Osteoblast (primary cell): ENCODE results near the gene PDHX. TPM values are rescaled to one million over a fixed set of nuclear protein-coding genes. Genes with fewer than 3 reads are reported as not detected.

Experiments used
- DNase-seq: peaks from one replicate; pipeline ENCODE4 v3.0.0; 2011; ENCODE audit warnings: low spot score, mixed read lengths; ENCODE audit not compliant: insufficient read length; ENCODE audit errors: missing footprints
- H2AFZ ChIP-seq: 2 replicates; pipeline ENCODE4 v1.6.0; 2011; ENCODE audit warnings: mild to moderate bottlenecking, low read length
- H3K27ac ChIP-seq: 2 replicates; pipeline ENCODE4 v1.5.1; 2011; ENCODE audit warnings: mild to moderate bottlenecking, low read depth, low read length, moderate library complexity
- H3K27me3 ChIP-seq: 2 replicates; pipeline ENCODE4 v1.6.0; 2012; ENCODE audit warnings: mild to moderate bottlenecking, control low read depth, inconsistent platforms, low read length, moderate library complexity; ENCODE audit not compliant: insufficient read depth
- H3K36me3 ChIP-seq: 2 replicates; pipeline ENCODE4 v1.5.1; 2011; ENCODE audit warnings: mild to moderate bottlenecking, low read length, control low read depth, moderate library complexity; ENCODE audit not compliant: insufficient read depth
- H3K4me1 ChIP-seq: 2 replicates; pipeline ENCODE4 v1.5.1; 2011; ENCODE audit warnings: mild to moderate bottlenecking, low read length, control low read depth, moderate library complexity; ENCODE audit not compliant: insufficient read depth
- H3K4me2 ChIP-seq: 2 replicates; pipeline ENCODE4 v1.6.0; 2011; ENCODE audit warnings: mild to moderate bottlenecking, low read length; ENCODE audit not compliant: insufficient read depth
- H3K4me3 ChIP-seq: fragments of 200-600 bp; sonication (generic); 3 replicates; pipeline ENCODE4 v1.5.1; 2012; ENCODE audit warnings: mild to moderate bottlenecking, low read length, inconsistent platforms; ENCODE audit not compliant: insufficient read depth
- H3K79me2 ChIP-seq: 2 replicates; pipeline ENCODE4 v1.6.0; 2012; ENCODE audit warnings: mild to moderate bottlenecking, low read length, control low read depth, inconsistent platforms; ENCODE audit not compliant: insufficient read depth
- H3K9me3 ChIP-seq: 2 replicates; pipeline ENCODE4 v1.5.1; 2011; ENCODE audit warnings: low read depth, low read length, control low read depth
- H4K20me1 ChIP-seq: 2 replicates; pipeline ENCODE4 v1.6.0; 2012; ENCODE audit warnings: mild to moderate bottlenecking, low read length, control low read depth; ENCODE audit not compliant: insufficient read depth
- CTCF ChIP-seq: IDR thresholded peaks from 2 replicates; pipeline ENCODE4 v1.5.1; 2011; ENCODE audit warnings: mild to moderate bottlenecking, low read depth, low read length, moderate library complexity; ENCODE audit errors: extremely low read depth
- total RNA-seq: library from RNA; depleted of rRNA; stranded (reverse); fragments of >200 nt; gene quantifications from 2 replicates; pipeline ENCODE4 v1.2.3, GENCODE V29; 2012

Gene PDHX
- total RNA-seq, 1 donor, result 29.7 TPM

GRCh38 chr11:34915136-34916014, 1.0 kb upstream of the PDHX start:
- Histone ChIP-seq H3K4me3 (peak overlapping the region; percentile 92), H3K4me2 (peak overlapping the region; percentile 84), H3K36me3 (peaks cover 3% of the 10 kb centered on the region), H3K79me2 (peaks cover 55% of the 10 kb centered on the region), H3K9me3 (no peaks in the 10 kb centered on the region), H3K4me1 (peaks cover 19% of the 10 kb centered on the region), H3K27ac (peak overlapping the region; percentile 70), H4K20me1 (peaks cover 2% of the 10 kb centered on the region), H2AFZ (peak overlapping the region; percentile 85), H3K27me3 (no peaks in the 10 kb centered on the region)
- TF ChIP-seq CTCF, result no peak
- peak; percentile 65 for DNase-seq

GRCh38 chr11:34916843-34917770, 689 bp downstream of the PDHX start:
- no peaks in the 10 kb centered on the region for H3K9me3 ChIP-seq
- TF ChIP-seq CTCF, result no peak
- H3K4me2 ChIP-seq, result peak overlapping the region; percentile 78
- H3K27me3 ChIP-seq, result no peaks in the 10 kb centered on the region
- peaks cover 3% of the 10 kb centered on the region for H3K36me3 ChIP-seq
- peaks cover 2% of the 10 kb centered on the region for H4K20me1 ChIP-seq
- peaks cover 19% of the 10 kb centered on the region for H3K4me1 ChIP-seq
- H2AFZ ChIP-seq, result peak overlapping the region; percentile 96
- H3K27ac ChIP-seq, result peak overlapping the region; percentile 90
- peak; percentile 76 for DNase-seq
- peak overlapping the region; percentile 92 for H3K4me3 ChIP-seq
- H3K79me2 ChIP-seq, result peaks cover 73% of the 10 kb centered on the region

GRCh38 chr11:34921156-34921555, 4.7 kb downstream of the PDHX start:
- Histone ChIP-seq H3K4me3 (no peak overlapping the region), H3K36me3 (peaks cover 3% of the 10 kb centered on the region), H3K4me2 (no peak overlapping the region), H4K20me1 (peaks cover 2% of the 10 kb centered on the region), H3K4me1 (peaks cover 13% of the 10 kb centered on the region), H3K79me2 (peaks cover 91% of the 10 kb centered on the region), H2AFZ (no peak overlapping the region), H3K27me3 (no peaks in the 10 kb centered on the region), H3K27ac (no peak overlapping the region), H3K9me3 (no peaks in the 10 kb centered on the region)
- no peak for DNase-seq
- no peak for TF ChIP-seq CTCF
